SK-N-SH (cell line): ENCODE measurements around the gene ARHGEF17. TPM values are rescaled to one million over a fixed set of nuclear protein-coding genes. Genes with fewer than 3 reads are reported as not detected.

Experiments used
- CTCF ChIA-PET: fragments of 300-600, 350-600 bp; formaldehyde crosslinking; extraction: SDS; loops from one replicate; lab custom pipeline; 2021; lab: Yijun Ruan, JAX
- POLR2A ChIA-PET: fragments of 350-600 bp; sonication (Branson Sonifier 250); formaldehyde crosslinking; extraction: SDS; loops from one replicate; lab custom pipeline; 2020; ENCODE audit warnings: antibody characterized with exemption, inconsistent platforms; lab: Yijun Ruan, JAX
- DNase-seq: peaks from one replicate; pipeline ENCODE4 v3.0.0; 2012
- H2AFZ ChIP-seq: fragments of 200-600 bp; sonication (generic); 2 replicates; pipeline ENCODE4 v1.8.1; 2016; ENCODE audit warnings: antibody characterized with exemption, mild to moderate bottlenecking, low read depth
- H3F3A ChIP-seq: fragments of 200-600 bp; sonication (generic); replicated peaks from 2 replicates; pipeline ENCODE3; 2016; ENCODE audit warnings: antibody characterized with exemption, mild to moderate bottlenecking; ENCODE audit not compliant: insufficient read depth
- H3K27ac ChIP-seq, 2 experiments: fragments of 200-500 bp in 1 of 2; fragments of 200-600 bp in 1 of 2; sonication (Bioruptor generic) in 1 of 2; sonication (generic), shearing (Covaris generic) in 1 of 2; 2 replicates each; pipeline versions ENCODE4 v1.5.1 to v1.6.1; 2014 to 2016; ENCODE audit warnings: low read depth in 2 of 2, inconsistent platforms in 1 of 2, low read length in 1 of 2, mild to moderate bottlenecking in 1 of 2, mixed read lengths in 1 of 2
- H3K27me3 ChIP-seq: fragments of 200-600 bp; sonication (generic), shearing (Covaris generic); 2 replicates; pipeline ENCODE4 v1.6.1; 2016; ENCODE audit warnings: mixed run types; ENCODE audit not compliant: insufficient read depth
- H3K36me3 ChIP-seq, 2 experiments: fragments of 200-500 bp in 1 of 2; fragments of 200-600 bp in 1 of 2; sonication (Bioruptor generic) in 1 of 2; sonication (generic) in 1 of 2; replicated peaks in 1 of 2; 2 replicates each; pipeline versions ENCODE3 to v1.5.1; 2014 to 2016; ENCODE audit warnings: low read length in 1 of 2, mild to moderate bottlenecking in 1 of 2; ENCODE audit not compliant: insufficient read depth in 2 of 2, control insufficient read depth in 1 of 2
- H3K4me1 ChIP-seq, 2 experiments: fragments of 200-500 bp in 1 of 2; fragments of 200-600 bp in 1 of 2; sonication (Bioruptor generic) in 1 of 2; sonication (generic), shearing (Covaris generic) in 1 of 2; 2 replicates each; pipeline versions ENCODE4 v1.5.1 to v1.6.1; 2014 to 2016; ENCODE audit warnings: low read depth in 1 of 2, low read length in 1 of 2, mixed run types in 1 of 2; ENCODE audit not compliant: insufficient read depth in 2 of 2, control insufficient read depth in 1 of 2
- H3K4me2 ChIP-seq: fragments of 200-600 bp; sonication (generic), shearing (Covaris generic); 2 replicates; pipeline ENCODE4 v1.6.1; 2017; ENCODE audit warnings: mixed run types
- H3K4me3 ChIP-seq, 2 experiments: fragments of 200-500 bp in 1 of 2; fragments of 200-600 bp in 1 of 2; sonication (Bioruptor generic) in 1 of 2; sonication (generic), shearing (Covaris generic) in 1 of 2; 2 replicates each; pipeline versions ENCODE4 v1.5.1 to v1.8.1; 2014 to 2016; ENCODE audit warnings: low read depth in 2 of 2, inconsistent platforms in 1 of 2, low read length in 1 of 2, mild to moderate bottlenecking in 1 of 2, mixed read lengths in 1 of 2, moderate library complexity in 1 of 2
- H3K79me2 ChIP-seq: fragments of 200-600 bp; sonication (generic); 2 replicates; pipeline ENCODE4 v1.8.1; 2017; ENCODE audit warnings: mild to moderate bottlenecking; ENCODE audit not compliant: insufficient read depth
- H3K9ac ChIP-seq: fragments of 200-600 bp; sonication (generic); 2 replicates; pipeline ENCODE4 v1.6.1; 2017; ENCODE audit warnings: mixed run types
- H3K9me2 ChIP-seq: fragments of 200-600 bp; sonication (generic); 2 replicates; pipeline ENCODE4 v1.6.1; 2017; ENCODE audit warnings: mixed run types
- H3K9me3 ChIP-seq: fragments of 200-600 bp; sonication (generic); 2 replicates; pipeline ENCODE4 v1.6.1; 2017; ENCODE audit warnings: mixed run types, mild to moderate bottlenecking, moderate library complexity
- H4K20me1 ChIP-seq: fragments of 200-600 bp; sonication (generic); 2 replicates; pipeline ENCODE4 v1.6.1; 2017; ENCODE audit warnings: mild to moderate bottlenecking, mixed run types; ENCODE audit not compliant: insufficient read depth
- EP300 ChIP-seq, 2 experiments: IDR thresholded peaks; 2 replicates each; pipeline versions ENCODE4 v1.4.0 to v1.6.1; 2012; ENCODE audit warnings: borderline replicate concordance in 1 of 2, low read depth in 1 of 2, low read length in 1 of 2
- FOSL2 ChIP-seq: IDR thresholded peaks from 2 replicates; pipeline ENCODE4 v1.4.0; 2012; ENCODE audit warnings: low read depth, mild to moderate bottlenecking, moderate library complexity, borderline replicate concordance
- GATA2 ChIP-seq: sonication (generic); formaldehyde crosslinking; IDR thresholded peaks from 2 replicates; pipeline ENCODE4 v1.5.0; 2020; ENCODE audit warnings: mild to moderate bottlenecking, missing genetic modification reagents
- POLR2AphosphoS5 ChIP-seq: IDR thresholded peaks from 2 replicates; pipeline ENCODE4 v1.6.1; 2012; ENCODE audit warnings: low read depth, low read length
- RCOR1 ChIP-seq: fragments of 150-350 bp; IDR thresholded peaks from 2 replicates; pipeline ENCODE4 v1.6.1; 2017; ENCODE audit warnings: antibody characterized with exemption, low read length
- RFX5 ChIP-seq: IDR thresholded peaks from 2 replicates; pipeline ENCODE4 v1.6.1; 2012; ENCODE audit warnings: mild to moderate bottlenecking, improper control_type of control experiment, low read length
- RXRA ChIP-seq: IDR thresholded peaks from 2 replicates; pipeline ENCODE4 v1.4.0; 2012; ENCODE audit warnings: low read depth, mild to moderate bottlenecking, borderline replicate concordance
- TCF12 ChIP-seq: IDR thresholded peaks from 2 replicates; pipeline ENCODE4 v1.4.0; 2012
- WGBS: methylation state at CpG from one replicate; pipeline ENCODE4 v1.1.6; 2017; ENCODE audit warnings: low lambda C conversion rate; 5-methylcytosine and 5-hydroxymethylcytosine counted together
- polyA plus RNA-seq, 3 experiments: library from polyadenylated mRNA; depleted of rRNA; stranded (reverse); fragments of >200 nt; gene quantifications; 2 replicates each; pipeline ENCODE4 v1.2.3, GENCODE V29; 2012
- TF ChIP-seq, protein P1 (sequence below): IDR thresholded peaks from 2 replicates; pipeline ENCODE4; 2012
- TF ChIP-seq, protein P2 (sequence below): fragments of 150-350 bp; IDR thresholded peaks from 2 replicates; pipeline ENCODE4 v1.6.1; 2016; ENCODE audit warnings: mild to moderate bottlenecking, low read depth, low read length
- TF ChIP-seq, protein P3 (sequence below): IDR thresholded peaks from 2 replicates; pipeline ENCODE4 v1.6.1; 2012; ENCODE audit warnings: mild to moderate bottlenecking, low read depth, low read length, moderate library complexity

Gene ARHGEF17
- polyA plus RNA-seq, 1 of the 3 experiments (the other 2 are of a cell fraction) = 45.9 TPM

DNA sequence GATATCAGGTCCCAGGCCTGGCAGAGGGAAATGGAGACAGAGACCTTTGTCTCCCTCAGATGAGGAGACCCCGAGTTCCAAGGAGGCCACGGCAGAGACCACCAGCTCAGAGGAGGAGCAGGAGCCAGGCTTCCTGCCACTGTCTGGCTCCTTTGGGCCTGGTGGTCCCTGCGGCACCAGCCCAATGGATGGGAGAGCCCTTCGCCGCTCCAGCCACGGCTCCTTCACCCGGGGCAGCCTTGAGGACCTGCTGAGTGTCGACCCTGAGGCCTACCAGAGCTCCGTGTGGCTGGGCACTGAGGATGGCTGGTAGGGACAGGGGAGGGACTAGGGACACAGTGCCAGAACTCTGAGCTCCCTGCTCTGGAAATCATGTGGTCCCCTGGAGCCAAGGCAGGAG lies 55.1 kb downstream of the ARHGEF17 start:
- H3K9me3 ChIP-seq = no peaks in the 10 kb centered on the region
- peaks cover 35 to 76% of the 10 kb centered on the region in 2 experiments for H3K36me3 ChIP-seq
- H3K9ac ChIP-seq = no peak overlapping the region
- CTCF ChIA-PET = interaction anchor here (0.7 to 22.4 kb wide), 10 partner anchors 8 to 298 kb away, joined by 3 to 313 read pairs (median 6); partner anchors contain the start of gene RELT
- H3K4me1 ChIP-seq = peaks cover 0 to 10% of the 10 kb centered on the region in 2 experiments; a peak in 1 of 4 replicates
- POLR2A ChIA-PET = no interaction called here
- H2AFZ ChIP-seq = no peak overlapping the region
- H3K4me3 ChIP-seq = no peak overlapping the region
- H3K4me2 ChIP-seq = no peak overlapping the region
- H3K9me2 ChIP-seq = no peaks in the 10 kb centered on the region
- DNase-seq = no peak
- TF ChIP-seq EP300 (IDR thresholded peaks at IDR 0.05; ENCODE audit: borderline replicate concordance in 1 of 2, low read depth in 1 of 2, low read length in 1 of 2) = no peak
- TF ChIP-seq, protein P1, sequence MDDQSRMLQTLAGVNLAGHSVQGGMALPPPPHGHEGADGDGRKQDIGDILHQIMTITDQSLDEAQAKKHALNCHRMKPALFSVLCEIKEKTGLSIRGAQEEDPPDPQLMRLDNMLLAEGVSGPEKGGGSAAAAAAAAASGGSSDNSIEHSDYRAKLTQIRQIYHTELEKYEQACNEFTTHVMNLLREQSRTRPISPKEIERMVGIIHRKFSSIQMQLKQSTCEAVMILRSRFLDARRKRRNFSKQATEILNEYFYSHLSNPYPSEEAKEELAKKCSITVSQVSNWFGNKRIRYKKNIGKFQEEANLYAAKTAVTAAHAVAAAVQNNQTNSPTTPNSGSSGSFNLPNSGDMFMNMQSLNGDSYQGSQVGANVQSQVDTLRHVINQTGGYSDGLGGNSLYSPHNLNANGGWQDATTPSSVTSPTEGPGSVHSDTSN = no peak
- no peak for TF ChIP-seq RFX5
- no peak for TF ChIP-seq RCOR1
- TF ChIP-seq FOSL2 = no peak
- TF ChIP-seq TCF12 = no peak
- no peak for TF ChIP-seq RXRA
- no peak for TF ChIP-seq POLR2AphosphoS5
- TF ChIP-seq, protein P2, sequence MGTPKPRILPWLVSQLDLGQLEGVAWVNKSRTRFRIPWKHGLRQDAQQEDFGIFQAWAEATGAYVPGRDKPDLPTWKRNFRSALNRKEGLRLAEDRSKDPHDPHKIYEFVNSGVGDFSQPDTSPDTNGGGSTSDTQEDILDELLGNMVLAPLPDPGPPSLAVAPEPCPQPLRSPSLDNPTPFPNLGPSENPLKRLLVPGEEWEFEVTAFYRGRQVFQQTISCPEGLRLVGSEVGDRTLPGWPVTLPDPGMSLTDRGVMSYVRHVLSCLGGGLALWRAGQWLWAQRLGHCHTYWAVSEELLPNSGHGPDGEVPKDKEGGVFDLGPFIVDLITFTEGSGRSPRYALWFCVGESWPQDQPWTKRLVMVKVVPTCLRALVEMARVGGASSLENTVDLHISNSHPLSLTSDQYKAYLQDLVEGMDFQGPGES = no peak
- TF ChIP-seq, protein P3, sequence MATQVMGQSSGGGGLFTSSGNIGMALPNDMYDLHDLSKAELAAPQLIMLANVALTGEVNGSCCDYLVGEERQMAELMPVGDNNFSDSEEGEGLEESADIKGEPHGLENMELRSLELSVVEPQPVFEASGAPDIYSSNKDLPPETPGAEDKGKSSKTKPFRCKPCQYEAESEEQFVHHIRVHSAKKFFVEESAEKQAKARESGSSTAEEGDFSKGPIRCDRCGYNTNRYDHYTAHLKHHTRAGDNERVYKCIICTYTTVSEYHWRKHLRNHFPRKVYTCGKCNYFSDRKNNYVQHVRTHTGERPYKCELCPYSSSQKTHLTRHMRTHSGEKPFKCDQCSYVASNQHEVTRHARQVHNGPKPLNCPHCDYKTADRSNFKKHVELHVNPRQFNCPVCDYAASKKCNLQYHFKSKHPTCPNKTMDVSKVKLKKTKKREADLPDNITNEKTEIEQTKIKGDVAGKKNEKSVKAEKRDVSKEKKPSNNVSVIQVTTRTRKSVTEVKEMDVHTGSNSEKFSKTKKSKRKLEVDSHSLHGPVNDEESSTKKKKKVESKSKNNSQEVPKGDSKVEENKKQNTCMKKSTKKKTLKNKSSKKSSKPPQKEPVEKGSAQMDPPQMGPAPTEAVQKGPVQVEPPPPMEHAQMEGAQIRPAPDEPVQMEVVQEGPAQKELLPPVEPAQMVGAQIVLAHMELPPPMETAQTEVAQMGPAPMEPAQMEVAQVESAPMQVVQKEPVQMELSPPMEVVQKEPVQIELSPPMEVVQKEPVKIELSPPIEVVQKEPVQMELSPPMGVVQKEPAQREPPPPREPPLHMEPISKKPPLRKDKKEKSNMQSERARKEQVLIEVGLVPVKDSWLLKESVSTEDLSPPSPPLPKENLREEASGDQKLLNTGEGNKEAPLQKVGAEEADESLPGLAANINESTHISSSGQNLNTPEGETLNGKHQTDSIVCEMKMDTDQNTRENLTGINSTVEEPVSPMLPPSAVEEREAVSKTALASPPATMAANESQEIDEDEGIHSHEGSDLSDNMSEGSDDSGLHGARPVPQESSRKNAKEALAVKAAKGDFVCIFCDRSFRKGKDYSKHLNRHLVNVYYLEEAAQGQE = no peak
- no peak for TF ChIP-seq GATA2 (CRISPR knock-in tag)
- WGBS = 92% methylated on average over 2 of the region's 9 CpGs
- no peaks in the 10 kb centered on the region for H3K79me2 ChIP-seq
- no peaks in the 10 kb centered on the region for H4K20me1 ChIP-seq
- peaks cover 4% of the 10 kb centered on the region for H3F3A ChIP-seq
- H3K27me3 ChIP-seq = no peaks in the 10 kb centered on the region
- no peak overlapping the region for H3K27ac ChIP-seq
